T-helper 1 cell (primary cell): ENCODE measurements around the gene RASAL3.

Experiments used
- DNase-seq, 5 donors: peaks; one replicate each; pipeline ENCODE4 v3.0.0-alpha.2; 2012 to 2020

Gene RASAL3

GRCh38 chr19:15448778-15449619 lies 15.3 kb downstream of the RASAL3 start:
- DNase-seq, result no peak

DNA sequence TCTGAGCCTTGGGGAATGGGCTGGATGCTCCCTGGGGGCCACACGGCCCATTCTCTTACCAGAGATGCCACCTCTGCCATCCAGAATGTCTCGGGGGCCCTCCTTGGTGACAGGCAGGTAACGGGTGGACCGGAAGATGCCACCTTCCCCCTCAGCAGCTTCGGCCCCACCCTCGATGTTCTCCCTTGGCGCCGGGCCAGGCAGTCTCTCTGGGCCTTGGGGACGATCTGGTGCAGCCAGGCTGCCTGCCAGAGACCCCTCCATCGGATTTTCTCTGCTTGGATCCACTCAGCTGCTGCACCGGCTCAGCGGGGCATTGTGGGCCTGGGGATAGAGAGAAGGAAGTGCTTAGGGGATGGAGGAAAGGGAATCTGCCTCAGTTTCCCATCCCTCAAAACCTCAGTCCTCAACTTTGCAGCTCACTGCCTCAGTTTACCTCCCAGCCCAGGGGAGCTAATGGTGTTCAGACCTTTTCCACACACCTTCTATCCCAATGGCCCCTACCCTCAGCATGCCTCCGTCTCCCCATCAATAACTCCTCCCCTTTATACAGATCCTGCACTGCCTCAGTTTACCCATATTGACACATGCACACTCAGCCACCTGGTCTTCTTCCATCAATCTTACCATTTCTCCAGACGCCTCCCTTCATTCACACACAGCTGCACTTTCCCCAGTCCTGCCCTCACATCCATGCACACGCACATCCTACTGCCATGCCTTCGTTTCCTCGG lies 16.1 kb downstream of the RASAL3 start:
- no peak for DNase-seq

DNA sequence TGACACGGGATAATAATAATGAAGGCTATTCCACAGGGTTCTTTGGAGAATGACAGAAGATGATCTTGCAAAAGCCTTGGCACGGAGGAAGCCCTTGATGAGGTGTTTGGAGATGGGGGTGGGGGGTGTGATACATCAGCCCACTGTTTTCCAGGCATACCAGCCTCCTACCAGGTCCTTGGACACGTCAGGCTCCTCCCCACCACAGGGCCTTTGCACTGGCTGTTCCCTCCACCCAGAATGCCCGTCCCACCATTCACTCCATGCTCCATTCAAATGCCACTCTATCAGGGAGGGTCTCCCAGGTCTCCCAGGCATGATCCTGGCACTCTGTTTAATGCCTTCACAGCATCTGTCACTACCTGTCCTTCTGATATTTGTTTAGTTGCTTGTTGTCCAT lies 17.3 kb downstream of the RASAL3 start:
- DNase-seq, result no peak

GRCh38 chr19:15445807-15446376 lies 18.5 kb downstream of the RASAL3 start:
- DNase-seq, result no peak

DNA sequence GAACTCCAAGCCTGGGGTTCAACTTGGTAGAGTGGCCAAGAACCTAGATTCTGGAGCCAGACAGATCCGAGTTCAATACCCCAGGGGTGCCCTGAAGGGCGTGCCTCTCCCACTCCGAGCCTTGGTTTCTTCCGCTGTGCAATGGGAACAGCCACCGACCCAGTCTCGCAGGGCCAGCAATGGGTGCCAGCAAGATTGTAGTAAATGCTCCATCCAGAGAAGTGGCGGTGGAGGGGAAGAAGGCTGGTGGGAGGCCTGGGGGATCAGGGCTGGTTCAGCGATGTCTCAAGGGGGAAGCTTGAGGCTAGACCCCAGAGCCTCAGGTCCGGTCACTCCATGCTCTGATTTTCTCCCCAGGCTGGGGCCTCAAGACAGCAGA lies 19.1 kb downstream of the RASAL3 start:
- DNase-seq, result no peak

- DNase-seq, result no peak
These were observed 19.7 kb downstream of the RASAL3 start for GRCh38 chr19:15444505-15445226.

GRCh38 chr19:15443838-15444237 lies 20.5 kb downstream of the RASAL3 start:
- no peak for DNase-seq

DNA sequence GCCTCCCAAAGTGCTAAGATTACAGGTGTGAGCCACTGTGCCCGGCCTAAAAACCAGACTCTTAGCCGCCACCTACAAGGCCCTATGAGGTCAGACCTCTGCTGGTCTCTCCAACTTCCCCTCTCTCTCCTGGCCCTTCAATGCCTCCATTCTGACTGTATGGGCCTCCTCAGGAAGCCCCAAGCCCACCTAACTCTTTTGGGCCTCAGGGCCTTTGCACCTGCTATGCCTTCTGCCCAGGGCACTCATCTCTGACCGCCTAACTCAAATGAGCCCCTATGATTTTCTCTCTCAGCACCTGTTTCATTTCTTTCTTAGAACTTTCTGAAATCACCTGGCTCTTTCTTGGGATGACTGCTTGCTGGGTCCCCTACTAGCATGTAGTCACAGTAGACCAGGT lies 21.0 kb downstream of the RASAL3 start:
- DNase-seq, result no peak

GRCh38 chr19:15442142-15442920 lies 22.0 kb downstream of the RASAL3 start:
- DNase-seq, result no peak

GRCh38 chr19:15441317-15441716 lies 23.0 kb downstream of the RASAL3 start:
- no peak for DNase-seq

- no peak for DNase-seq
These were observed 24.3 kb downstream of the RASAL3 start for GRCh38 chr19:15439821-15440641.

DNA sequence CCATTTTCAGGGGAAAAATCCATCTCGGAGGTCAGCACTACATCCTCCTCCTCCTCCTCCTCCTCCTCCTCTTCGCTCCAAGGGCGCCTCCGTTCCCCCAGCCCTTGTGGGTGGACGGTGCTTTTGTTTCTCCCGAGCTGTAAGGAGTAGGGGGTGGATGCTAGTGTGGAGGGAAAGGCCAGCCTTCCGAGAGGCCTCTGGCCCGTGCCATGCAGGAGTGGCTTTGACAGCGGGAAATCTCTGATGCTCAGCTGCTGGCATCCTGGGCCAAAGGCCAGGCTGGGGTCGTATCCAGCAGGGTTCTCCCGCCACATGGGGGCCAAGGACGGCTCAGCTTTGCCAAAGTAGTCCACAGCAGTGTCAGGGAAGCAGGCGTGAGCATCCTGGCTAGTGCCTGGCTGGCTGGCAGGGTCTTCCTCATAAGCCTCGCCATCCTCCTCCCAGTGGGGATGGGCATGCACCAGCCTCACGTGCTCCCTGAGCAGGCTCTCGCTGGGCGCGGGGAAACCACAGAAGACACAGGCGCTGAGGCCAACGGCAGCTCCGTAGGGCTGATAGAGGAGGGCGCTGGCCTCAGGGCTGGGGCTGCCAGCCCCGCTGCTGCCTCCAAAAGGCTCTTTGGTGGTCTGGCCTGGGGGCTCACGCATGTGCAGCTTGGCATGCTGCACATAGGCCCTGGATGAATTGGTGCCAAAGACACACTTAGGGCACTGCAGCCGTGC lies 25.1 kb downstream of the RASAL3 start:
- no peak for DNase-seq

DNA sequence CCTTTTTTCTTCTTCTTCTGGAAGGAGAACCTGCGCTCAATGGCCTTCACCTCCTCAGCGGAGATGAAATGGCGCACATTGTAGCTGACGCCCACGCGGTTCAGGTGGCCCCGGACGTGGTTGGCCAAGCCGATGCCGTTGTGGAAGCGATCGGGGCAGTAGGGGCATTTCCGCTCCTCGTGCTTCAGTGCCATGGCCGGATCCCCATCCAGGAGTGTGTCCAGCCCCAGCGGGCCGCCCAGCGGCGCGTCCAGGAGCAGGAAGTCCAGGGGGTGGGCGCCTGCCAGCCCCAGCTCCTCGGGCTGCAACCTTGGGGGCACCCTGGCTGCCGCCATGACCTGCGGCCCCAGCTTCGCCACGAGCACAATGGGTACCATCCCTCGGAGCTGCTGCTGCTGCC lies 25.8 kb downstream of the RASAL3 start:
- DNase-seq, result no peak

DNA sequence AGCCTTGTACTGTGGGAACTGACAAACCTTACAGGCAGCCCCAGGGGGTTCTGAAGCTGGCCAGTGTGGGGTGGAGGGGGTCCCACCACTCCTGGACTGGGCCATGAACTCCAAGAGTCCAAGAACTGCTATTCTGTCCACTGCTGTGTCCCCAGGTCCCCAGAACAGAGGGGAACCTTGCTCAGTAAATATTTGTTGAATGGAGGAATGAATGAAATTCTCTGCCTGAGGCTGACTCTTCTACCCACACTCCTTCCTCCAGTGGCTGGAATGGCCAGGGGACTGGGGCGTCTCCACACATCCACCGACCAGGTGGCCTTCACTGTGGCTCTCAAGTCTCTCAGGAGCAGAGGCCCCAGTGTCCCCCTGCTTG lies 26.2 kb downstream of the RASAL3 start:
- DNase-seq, result no peak

- DNase-seq, result no peak
These were observed 26.8 kb downstream of the RASAL3 start for GRCh38 chr19:15437355-15438123.

- DNase-seq, result no peak
These were observed 27.6 kb downstream of the RASAL3 start for GRCh38 chr19:15436826-15437110.

- no peak for DNase-seq
These were observed 28.1 kb downstream of the RASAL3 start for GRCh38 chr19:15436012-15436825.

- no peak for DNase-seq
These were observed 30.8 kb downstream of the RASAL3 start for GRCh38 chr19:15433519-15434069.
